NOMO-1 (cell line): Measurements from ENCODE around the gene COLEC12.
"Not testable (repeated sequence)": the region's sequence is repeated elsewhere in the genome, so short reads cannot be mapped to it uniquely, and the experiment has no call there.

ENCODE experiments used
- DNase-seq, 2 experiments: peaks; one replicate each; lab custom pipeline; 2025; ENCODE audit not compliant: unreplicated experiment in 2 of 2; lab: John Stamatoyannopoulos, UW

COLEC12 gene

DNA sequence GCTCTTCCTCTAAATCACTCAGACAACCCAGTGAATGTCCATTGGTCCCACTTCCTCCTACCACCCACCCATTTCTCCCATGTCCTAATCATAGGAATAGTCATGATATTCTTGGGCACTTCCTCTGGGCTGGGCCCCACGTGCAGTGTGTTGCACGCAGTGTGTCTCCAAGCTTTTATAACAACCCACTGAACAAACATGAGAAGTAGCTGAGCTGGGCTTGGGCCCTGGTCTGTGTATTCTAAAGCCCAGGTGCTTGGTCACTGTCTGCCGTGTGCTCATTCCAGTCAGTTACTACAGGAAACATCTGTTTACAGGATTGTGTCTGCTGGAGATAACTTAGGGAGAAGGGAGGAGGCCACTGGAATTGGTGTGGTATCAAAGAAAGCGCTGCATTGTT, 168.5 kb downstream of the COLEC12 start:
- peak in 1 of 2 experiments; percentile 6 for DNase-seq

- no peak for DNase-seq
Measured at GRCh38 chr18:331221-331821, 169.2 kb downstream of the COLEC12 start.

DNA sequence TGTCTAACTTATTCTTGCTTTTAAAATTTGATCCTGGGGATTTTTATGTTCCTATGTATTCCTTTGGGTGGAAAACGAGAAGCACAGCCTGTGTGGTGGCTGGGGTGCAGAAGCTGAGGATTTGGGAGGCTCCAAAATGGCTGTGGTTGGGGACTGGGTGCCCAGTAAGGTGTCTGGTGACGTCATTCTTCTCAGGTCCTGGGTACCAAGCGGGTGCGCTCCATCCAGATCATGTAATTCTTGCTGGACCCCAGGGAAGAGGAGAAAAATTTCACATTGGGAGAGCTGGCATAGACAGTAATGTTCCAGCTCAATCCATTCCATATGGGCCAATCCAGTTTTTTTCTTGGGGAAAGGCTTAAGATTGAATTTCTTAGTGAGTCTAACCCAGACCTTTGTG, 171.6 kb downstream of the COLEC12 start:
- DNase-seq: no peak

- no peak for DNase-seq
Measured at GRCh38 chr18:326846-327245, 173.7 kb downstream of the COLEC12 start.

GRCh38 chr18:323253-323622, 177.3 kb downstream of the COLEC12 start:
- peak in 1 of 2 experiments; percentile 10 for DNase-seq

GRCh38 chr18:321865-322467, 178.5 kb downstream of the COLEC12 start:
- peak in 1 of 2 experiments; percentile 1 for DNase-seq

- DNase-seq: no peak
Measured at GRCh38 chr18:320155-320554, 180.3 kb downstream of the COLEC12 start.

DNA sequence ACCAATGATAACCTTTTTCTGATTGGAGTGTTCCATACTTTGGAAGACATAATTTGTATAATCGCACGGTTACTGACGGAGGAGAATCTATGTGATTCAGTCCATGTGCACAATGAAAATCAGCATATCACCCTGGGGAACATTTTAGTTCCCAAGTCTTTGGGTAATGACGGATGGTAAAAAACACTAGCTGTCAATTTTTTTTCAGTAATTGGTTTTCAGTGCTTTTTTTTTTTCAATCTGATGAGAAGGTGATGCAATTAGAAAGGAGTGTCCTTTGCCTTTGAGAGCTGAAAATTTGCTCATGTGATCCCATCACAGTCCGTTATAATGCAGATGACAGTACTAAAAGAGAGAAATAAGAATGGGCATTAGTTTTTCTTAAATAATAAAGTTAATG, 180.8 kb downstream of the COLEC12 start:
- DNase-seq: no peak

DNA sequence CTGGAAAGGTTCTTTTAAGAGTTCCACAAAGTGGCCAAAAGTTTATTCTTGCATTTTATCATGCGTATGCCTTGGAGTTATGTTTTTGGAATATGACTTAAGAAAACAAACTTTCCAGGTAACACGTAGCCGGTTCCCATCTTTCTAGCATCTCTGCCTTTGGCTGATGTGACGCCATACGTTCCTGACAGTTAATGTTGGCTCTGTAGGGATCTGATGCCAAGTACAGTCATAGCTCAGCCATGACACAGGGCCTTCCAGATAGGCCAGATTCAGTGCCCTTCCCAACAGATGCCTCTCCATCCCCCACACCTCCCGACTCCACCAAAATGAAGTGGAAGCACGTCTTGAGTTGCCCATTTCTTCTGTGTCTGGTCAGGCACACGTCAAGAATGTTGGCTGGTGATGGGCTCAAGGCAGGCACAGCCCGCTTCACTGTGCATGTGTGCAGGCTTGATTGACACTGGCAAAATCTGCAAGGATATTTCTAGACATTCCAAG, 181.7 kb downstream of the COLEC12 start:
- DNase-seq: no peak

GRCh38 chr18:317618-318017, 182.9 kb downstream of the COLEC12 start:
- DNase-seq: no peak

DNA sequence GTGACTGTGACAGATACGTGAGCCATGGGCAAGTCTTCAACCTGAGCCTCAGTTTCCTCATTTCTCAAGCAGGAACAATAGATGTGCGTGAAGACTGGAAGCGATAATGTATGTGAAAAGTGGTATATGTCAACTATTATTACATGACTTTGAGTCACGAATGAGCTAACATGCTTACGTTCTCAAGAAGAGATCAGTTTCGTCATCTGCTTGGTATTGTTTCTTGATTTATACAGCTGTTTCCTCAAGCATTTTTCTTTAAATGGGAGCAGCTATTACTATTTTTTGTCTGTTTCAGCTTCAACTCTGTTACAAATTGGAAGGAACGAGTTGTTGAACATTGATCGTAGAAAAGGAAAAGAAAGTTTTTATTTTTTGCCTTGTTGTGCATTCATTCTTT, 184.1 kb downstream of the COLEC12 start:
- no peak for DNase-seq

DNA sequence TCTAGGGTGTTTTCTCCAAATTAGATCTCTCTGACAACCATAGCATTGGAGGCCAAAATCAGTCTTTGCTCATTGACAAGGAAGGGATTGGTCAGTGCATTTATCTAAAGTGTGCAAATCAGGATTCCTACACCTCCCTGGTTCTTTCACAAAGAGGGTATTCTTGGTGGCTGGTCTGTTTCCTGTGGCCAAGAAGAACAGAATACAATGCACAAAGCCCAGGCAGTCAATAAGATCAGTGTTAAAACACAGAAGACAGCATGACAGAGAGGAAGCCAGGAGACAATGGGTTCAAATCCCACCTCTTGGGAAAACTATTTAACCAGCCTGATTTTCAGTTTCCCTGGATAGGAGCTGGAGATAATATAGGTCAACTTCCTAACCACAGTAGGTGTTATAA, 186.6 kb downstream of the COLEC12 start:
- no peak for DNase-seq

DNA sequence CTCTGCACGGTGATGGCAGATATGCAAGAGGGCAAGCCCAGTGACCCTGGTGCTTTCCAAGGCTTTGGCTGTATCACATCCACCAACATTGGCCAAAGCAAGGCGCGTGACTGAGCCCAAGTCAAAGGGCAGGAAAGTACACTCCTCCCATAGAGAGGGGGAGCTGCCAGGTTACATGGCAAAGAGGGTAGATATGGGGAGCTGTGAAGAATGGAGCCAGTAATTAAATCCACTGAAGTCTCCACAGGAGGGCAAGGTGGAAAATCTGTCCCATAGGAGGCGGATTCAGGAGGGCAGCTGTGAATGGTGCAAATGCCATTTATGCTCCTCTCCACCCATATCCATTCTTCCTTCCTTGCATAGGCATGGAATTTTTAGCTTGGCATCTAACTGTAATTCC, 188.1 kb downstream of the COLEC12 start:
- DNase-seq: no peak

DNA sequence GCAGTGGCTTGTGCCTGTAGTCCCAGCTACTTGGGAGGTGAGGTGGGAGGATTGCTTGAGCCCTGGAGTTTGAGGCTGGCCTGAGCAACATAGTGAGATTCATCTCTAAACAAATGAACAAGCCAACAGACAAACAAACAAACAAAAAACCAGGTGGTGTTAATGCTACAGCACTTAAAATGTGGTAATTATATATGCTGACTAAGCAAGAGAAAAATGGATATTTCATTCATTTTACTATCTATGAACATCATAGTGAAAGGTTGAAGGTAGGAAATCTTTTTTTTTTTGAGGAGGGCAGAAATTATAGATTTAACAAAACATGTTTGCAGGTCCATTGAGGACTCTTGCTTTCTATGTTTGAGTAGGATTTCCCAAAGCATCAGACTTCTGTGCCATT, 190.5 kb downstream of the COLEC12 start:
- DNase-seq: no peak

DNA sequence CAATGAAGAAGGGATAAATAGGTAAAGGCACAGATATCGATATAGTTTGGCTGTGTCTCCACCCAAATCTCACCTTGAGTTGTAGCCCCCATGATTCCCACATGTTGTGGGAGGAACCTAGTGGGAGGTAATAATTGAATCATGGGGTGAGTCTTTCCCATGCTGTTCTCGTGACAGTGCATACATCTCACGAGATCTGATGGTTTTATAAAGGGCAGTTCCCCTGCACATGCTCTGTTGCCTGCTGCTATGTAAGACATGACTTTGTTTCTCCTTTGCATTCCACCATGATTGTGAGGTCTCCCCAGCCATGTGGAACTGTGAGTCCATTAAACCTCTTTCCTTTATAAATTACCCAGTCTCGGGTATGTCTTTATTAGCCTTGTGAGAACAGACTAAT, 192.4 kb downstream of the COLEC12 start:
- DNase-seq: not testable (repeated sequence)

DNA sequence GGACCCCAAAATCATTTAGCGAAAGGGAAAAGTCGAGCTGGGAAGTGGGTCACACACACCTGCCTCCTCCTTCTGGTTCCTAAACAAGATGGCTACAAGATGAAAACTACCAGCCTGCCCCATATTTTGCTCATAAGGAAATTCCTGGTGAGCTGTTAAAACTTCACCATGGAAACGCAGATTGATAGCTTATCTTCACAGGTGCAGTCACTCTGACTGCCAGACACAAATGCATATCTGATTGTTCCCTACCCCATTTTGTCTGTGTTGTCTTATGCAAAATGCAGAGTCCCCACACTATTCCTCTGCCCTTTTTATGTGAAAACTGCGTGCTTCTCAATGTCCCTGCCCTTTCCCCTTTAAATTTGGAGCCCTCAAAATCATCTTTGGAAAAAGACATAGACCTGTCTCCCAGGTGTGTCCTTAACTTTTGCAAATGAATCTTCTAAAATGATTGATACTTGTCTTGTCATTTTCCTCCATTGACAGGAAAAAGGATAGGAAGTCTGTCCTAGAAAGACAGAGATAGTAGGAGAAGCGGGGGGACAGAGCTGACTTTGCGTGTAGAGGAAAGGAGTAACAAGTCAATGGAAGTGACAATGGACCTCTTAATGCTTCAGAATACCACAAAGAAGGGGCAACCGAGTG, 193.8 kb downstream of the COLEC12 start:
- DNase-seq: no peak

- DNase-seq: no peak
Measured at GRCh38 chr18:305003-305501, 195.4 kb downstream of the COLEC12 start.

DNA sequence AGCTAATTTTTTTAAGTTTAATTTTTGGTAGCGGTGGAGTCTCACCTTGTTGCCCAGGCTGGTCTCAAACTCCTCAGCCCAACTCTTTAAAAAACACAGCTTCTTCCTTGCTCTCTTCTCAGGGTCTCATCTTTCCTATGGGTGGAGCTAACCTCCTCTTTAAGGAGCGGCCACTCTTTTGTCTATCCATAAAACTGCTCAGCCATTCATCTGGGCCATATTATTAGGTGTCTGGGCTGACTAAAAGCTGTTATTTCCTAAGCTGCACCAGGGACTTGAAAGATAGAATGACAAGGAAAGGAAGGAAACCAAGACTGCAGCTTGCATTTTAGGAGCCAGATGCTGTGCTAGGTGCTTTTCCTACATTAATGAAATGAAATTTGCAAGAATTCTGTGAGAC, 196.9 kb downstream of the COLEC12 start:
- DNase-seq: no peak

DNA sequence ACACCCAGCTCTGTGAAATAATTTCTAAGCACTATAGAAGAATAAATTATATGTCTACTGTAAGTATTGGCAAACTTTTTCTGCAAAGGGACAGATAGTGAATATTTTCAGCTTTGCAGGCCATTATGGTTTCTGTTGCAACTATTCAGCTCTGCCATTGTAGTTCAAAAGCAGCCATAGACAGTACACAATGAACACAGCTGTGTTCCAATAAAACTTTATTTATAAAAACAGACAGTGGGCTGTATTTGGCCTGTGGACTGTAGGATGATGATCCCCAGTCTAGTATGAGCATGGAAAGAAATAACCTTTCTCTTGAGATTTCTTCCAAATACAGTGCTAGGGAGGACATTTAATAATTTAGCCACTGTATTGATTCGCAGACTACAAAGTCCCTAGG, 197.5 kb downstream of the COLEC12 start:
- DNase-seq: no peak

DNA sequence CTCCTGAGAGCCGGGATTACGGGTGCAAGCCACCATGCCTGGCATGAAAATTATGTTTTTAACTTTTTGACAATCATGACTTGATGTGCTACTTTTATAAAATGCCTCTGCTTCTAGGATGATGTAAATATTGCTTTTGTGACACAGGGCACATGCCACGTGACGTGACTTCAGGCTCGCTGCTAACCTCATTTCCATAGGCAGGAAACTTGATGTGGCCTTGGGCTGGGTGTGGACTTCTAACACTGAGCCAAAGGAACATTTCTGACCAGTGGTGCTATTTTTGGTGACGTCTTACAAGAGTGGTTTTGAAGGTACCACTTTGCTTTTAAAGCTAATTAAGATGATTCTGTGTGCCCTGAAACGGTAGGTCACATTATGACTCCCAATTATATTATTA, 198.4 kb downstream of the COLEC12 start:
- no peak for DNase-seq

DNA sequence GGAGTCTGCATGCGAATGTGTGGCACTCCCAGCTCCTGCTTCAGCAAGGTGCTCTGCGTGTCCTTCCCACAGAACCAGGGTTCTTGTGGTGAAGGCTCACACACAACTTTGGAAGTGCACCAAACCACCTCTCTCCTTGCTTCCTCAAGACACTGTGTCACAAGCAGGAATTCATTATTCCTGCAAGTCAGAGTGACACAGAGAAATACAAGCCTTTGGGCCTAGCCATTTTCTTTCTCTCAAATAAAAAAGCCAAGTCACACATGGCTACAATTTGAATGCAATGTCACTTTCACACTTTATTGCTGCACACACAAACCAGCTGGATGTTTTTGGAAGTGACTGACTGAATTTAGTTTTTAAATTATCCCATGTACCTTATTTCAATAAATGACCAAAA, 202.6 kb downstream of the COLEC12 start:
- no peak for DNase-seq
